GM19099 (cell line): ENCODE results near the gene CRACR2B.

Experiments
- POLR2A ChIP-seq: IDR thresholded peaks from 3 replicates; pipeline ENCODE4 v1.6.1; 2011; ENCODE audit warnings: low read depth; ENCODE audit not compliant: insufficient read length; ENCODE audit errors: extremely low read depth

The CRACR2B gene

GRCh38 chr11:827897-828192 lies at the start of gene CRACR2B:
CRACR2B (plus strand) TSS chr11:827919; CDS start chr11:828608, 689 bp downstream.
- TF ChIP-seq POLR2A, result no peak

DNA sequence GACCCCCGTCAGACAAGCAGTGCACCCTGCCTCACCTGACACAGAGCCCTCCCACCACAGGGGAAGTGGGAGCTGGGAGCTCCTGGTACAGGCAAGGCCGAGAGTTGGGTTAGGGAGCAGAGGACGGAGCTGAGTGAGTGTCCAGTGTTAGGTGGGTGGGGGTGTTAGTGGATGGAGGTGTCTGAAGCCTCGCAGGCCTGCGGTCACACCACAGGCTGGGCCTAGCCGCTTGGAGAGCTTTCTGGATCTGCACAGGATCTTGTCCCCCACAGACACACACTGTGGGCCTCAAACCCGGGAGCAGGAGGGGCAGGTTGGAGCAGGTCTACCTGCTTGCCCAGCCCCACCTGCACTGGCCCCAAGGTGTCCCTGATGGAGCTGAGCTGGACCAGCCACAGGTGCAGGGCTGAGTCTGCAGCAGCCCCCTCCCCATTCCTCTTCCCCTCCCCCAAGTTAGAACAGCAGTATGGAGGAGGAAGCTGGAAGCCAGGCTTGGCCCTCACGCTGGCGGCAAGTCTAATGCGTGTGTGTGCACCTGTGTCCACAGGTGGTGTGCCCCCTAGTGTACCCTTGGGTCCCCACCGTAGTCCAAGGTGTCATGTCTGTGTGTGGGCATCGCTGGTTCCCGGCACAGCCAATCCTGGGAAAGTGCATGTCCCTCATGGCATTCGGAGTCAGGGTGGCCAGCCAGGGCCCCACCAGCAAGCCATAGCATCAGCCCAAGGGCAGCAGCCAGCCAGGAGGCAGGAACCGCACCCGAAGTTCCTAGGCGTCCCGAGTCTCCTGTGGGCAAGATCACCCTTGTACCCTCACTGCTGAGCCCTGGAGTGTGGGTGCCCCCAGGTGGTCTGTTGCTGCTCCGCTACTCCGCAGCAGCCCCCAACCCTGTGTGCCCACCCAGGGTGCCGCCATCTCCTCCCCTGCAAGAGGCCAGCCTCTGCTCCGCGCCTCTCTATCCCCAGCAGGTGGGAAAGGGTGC lies 48.5 kb upstream of the CRACR2B start:
- no peak for TF ChIP-seq POLR2A

DNA sequence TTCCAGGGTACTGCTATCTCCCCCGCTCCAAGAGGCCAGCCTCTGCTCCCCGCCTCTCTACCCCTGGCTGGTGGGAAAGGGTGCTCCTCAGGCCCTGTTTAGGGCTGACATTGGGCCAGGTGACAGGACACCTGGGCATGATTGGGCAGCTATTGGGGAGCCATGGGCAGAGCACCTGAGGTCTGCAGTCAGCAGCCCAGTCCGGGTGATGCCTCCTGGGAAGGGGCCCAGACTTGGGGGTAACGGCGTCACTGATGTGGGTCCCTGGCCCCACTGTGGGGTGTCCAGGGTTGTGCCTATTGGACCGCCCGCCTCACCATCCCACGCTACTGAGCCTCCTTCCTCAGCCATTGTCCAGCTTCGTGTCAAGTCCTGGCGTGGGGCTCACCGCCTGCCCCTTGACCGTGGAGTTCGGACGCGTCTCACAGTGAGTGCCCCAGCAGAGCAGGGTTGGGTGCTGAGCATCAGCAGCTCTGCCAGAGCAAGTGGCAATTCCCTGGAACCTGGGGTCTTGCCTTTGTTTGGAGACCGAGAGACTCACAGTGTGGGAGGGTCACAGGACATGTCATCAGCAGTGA lies 47.7 kb upstream of the CRACR2B start:
- no peak for TF ChIP-seq POLR2A

DNA sequence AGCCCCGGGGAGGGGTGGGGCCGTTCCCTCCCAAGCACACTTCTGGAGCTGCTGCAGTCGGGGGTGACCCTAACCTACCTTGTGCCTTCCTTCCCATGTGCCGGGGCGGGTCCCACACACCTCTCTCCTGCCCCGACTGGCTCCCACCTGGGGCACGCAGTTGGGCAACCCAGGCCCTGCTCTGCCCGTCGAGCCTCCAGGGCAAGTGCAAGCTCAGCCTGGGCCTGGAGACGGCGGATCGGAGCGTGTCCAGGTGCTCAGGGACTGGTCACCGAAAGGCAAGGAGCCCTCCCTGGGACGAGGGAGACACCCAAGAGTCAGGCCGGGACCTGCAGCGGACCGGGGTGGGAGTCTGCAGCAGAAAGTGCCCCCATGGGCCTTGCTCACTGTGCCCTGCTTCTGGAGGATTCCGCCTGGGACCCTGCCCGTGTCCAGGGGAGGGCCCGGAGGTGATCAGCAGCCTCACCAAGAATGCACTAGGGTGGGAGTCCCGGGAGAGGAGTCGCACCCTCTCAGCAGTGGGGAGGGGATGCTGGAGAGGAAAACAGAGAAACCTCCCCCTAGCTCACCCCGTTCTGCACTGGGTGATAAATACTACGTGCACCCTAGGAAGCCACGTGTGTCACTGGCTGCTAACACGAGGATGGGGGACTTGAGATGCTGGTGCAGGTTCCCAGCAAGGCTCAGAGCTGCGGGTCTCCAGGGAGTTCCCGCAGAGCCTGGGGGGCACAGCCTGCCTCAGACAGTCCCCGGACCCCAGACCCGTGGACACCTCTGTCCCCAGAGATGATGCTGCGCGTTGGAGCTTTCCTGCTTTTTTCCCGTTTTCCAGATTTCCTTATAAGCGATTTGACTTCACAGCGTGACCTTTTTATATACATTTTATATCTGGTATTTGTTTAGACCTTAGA lies 45.2 kb upstream of the CRACR2B start:
- no peak for TF ChIP-seq POLR2A

- TF ChIP-seq POLR2A, result no peak
Observed at GRCh38 chr11:783581-784015, 44.1 kb upstream of the CRACR2B start.

DNA sequence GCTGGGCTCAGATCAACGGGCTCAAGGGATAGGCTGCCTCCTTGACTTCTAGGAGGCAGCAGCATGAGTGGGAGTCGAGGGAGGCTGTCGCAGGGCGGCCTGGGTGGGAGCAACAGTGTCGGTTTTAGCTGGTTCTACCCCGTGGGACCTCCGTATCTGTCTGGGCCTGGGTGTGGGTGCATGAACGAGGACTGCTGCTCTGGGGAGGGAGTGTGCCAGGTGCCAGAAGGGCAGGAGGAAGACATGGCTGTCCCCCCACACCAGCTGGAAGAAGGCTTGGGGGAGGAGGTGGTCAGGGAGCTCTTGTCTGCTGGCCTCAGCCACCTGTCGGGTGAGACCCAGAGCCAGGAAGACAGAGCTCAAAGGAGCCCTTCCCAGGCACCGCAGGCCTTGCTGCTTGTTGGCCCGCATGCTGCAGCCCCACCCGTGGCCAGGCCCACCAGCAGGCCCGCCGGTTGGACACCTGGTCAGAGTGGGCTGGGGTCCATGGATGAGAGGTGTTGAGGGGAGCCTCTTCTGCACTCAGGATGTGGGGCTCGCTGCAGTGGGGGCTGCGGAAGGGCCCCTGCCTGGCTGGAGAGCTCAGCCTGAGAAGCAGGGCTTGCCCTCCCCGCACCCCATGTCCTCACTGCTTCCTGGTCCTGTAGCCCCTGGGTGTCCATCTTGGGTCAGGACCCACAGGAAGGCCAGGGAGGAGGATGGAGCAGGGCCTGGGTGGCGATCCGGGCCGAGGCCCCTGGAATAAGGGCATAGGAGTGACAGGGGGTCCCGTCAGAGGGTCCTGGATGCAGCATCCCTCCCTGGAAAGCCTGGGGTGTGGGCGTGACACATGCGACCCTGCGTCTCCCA lies 41.3 kb upstream of the CRACR2B start:
- peak; percentile 29 for TF ChIP-seq POLR2A

DNA sequence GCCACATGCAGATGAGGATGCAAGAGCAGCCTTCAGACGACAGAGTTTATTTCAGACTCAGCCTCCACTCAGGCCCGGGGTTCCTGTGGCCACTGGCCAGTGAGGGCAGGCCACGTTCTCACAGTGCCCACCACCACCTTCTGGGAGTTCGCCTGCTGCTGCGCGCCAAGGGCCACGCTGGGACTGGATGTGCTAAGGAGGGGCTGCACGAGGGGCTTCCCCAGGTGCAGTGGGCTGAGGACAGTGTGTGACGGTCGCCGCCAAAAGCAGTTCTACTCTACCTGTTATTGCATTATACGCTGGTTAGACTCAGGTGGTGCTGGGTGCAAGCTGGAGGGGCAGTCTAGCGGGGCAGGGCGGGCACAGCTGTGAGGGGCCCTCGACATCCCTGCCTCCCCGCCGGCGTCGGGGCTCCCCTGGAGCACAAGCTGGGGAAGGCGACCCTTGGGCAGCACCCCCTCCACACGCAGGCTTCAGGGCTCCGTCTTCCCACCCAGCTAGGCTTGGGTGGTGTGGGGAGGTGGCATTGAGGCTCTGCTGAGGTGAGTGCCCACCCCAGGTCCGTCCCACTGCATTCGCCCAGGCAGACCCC lies 40.5 kb upstream of the CRACR2B start:
- no peak for TF ChIP-seq POLR2A

GRCh38 chr11:788009-788640 lies 39.6 kb upstream of the CRACR2B start:
- TF ChIP-seq POLR2A, result no peak

DNA sequence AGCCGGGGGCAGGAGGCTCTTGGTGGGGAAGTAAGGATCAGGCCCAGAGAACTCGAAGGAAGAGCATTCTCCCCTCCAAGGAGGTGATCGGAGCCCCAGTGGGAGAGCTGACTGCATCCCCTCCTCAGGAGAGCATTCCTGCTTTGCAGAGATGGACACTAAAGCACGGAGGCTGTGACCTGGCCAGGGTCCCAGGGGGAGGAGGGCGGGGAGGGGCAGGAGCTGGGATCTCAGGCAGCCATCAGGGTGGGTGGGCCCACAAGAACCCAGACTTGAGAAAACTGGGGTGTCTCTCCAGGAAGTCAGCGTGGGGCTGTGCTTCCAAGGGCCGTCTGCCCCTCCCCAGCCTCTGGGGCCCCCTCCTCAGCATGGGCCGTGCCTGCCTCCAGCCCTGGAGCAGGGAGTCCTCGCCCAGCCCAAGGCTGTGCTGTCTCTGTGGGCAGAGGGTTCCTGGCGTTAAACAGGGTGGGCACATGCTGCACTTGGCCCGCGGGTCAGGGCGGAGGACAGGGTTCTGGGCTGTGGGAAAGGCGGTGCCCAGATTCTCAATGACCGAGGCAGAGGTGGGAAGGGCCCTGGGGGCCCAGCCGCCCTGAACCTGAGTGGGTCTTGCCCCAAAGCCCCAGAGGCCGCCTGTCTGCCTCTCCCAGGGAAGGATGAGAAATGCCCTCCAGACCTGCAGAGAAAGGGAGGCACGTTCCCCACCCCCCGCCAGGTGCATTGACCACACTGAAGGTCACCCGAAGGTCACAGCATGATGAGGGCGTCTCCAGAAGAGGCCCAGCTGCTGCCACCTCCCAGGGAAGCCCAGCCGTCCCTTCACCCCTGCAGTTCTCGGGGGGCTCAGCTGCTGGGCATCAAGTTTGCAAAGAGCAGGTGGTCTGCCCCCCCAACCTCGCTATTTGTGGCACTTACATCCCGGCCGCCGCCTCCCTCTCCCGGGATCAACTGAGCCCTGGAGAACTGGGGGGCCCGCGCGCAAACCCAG lies 38.5 kb upstream of the CRACR2B start:
- no peak for TF ChIP-seq POLR2A

DNA sequence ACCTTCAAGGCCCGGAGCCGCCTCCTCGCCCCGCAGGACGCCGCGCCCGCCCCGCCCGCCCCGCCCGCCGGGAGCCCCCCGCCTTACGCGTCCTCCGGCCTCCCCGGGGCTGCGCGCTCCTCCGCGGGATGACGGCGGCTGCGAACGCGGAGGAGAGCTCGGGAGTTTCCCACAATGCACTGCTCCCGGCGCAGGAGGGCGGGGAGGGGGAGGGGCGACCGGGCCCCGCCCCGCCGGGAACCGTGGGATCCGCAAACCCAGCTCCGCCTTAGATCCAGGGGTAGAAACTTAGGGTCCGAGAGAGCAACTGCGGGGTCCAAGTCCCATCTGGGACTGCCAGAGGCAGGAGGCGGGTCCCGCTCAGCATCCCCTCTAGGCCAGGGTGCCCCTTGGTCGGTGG lies 37.8 kb upstream of the CRACR2B start, which contains the start of gene CEND1:
TSS of gene CEND1 (minus strand) at position 148 of the 400 bp plus-strand sequence. CDS start 1,514 bp downstream, outside the sequence.
- TF ChIP-seq POLR2A, result peak; percentile 11

DNA sequence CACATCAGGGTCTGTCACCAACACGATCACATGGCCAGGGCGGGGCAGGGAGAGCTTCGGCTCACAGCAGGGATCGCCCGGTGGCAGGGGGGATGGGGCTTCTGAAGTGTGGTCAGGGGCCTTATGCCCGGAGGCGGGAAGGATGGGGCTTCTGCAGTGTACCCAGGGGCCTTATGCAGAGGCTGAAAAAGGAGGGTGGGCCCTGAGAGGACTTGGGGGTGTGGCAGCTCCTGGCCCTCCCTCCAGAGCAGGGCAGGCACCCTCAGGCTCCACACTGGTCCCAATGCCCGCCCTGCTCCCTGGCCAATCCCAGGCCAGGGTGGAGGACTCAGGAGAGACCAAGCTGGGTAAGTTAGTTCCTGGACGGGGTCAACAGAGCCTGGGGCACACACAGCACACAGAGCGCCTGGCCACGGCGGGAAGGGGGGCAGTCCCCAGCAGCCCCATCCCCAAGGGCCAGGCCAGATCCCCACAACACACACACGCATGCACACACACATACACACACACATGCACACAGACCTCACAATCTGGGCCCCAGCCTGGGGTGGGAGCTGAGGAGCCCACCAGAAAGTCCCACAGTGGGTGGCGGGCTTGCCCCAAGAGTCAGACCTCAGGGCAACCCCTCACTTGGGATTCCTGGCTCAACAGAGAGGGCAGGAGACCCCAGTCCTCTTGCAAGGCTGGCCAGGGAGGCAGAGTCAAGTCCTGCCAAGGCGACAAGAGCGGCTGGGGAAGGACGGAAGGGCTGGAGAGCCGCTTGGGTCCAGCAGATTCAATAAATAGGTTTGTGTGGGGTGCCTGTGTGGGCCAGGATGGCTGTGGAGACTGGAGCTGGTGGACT lies 36.8 kb upstream of the CRACR2B start:
- TF ChIP-seq POLR2A, result no peak

GRCh38 chr11:791658-792534 lies 35.8 kb upstream of the CRACR2B start:
- no peak for TF ChIP-seq POLR2A
